ENCODE results near the gene DUSP21.

DNA sequence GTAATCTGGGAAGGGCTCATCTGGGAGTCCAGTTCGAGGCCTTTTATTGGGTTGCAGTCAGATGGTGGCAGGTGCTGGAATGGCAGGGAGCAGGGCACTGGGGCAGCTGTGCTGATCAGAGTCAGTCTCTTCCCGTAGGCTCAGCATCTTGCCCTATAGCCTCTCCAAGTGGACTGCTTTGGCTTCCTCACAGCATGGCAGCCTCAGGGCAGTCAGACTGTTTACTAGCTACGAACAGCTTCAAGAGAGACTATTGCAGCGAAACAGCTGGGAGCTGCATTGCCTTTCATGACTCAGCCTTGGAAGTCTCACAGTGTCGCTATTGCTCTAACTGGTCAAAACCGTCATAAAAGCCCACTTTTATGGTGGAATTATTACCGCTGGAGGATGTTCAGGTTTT is 26.8 kb upstream of the DUSP21 start:
- TF ChIP-seq SP1 (IDR thresholded peaks at IDR 0.05) (no peak), BHLHE40 (IDR thresholded peaks at IDR 0.05; ENCODE audit: borderline replicate concordance) (no peak), FOXM1 (IDR thresholded peaks at IDR 0.05; ENCODE audit: borderline replicate concordance) (no peak), LEF1 (IDR thresholded peaks at IDR 0.05; ENCODE audit: borderline replicate concordance) (no peak), FOXA1 (IDR thresholded peaks at IDR 0.05) (no peak), ZNF384 (IDR thresholded peaks at IDR 0.05) (no peak), HDGF (IDR thresholded peaks at IDR 0.05; ENCODE audit: borderline replicate concordance) (no peak), ARNT (IDR thresholded peaks at IDR 0.05) (no peak), L3MBTL2 (conservative IDR thresholded peaks at IDR 0.05) (no peak)
